IMR-90 (cell line): ENCODE measurements around the gene OR1J4. TPM values are rescaled to one million over a fixed set of nuclear protein-coding genes. Genes with fewer than 3 reads are reported as not detected.

Experiments used
- ATAC-seq: fragments of 200-7000 bp; cut with Tn5 transposase; 2 replicates; pipeline ENCODE4 v1.9.1; 2020; ENCODE audit warnings: low read depth, mild to moderate bottlenecking, moderate library complexity
- BruUV-seq: library from RNA; stranded (reverse); fragments of 400-500 nt; replicated peaks from 2 replicates; lab custom pipeline; 2021; lab: Mats Ljungman, UMichigan
- CTCF ChIA-PET: fragments of 300-600 bp; formaldehyde crosslinking; extraction: SDS; loops from one replicate; lab custom pipeline; 2021; ENCODE audit warnings: antibody characterized with exemption; lab: Yijun Ruan, JAX
- POLR2A ChIA-PET: fragments of 300-600 bp; sonication (Branson Sonifier 250); formaldehyde crosslinking; loops from one replicate; lab custom pipeline; 2022; ENCODE audit warnings: antibody characterized with exemption; ENCODE audit not compliant: unreplicated experiment; lab: Charles Lee
- DNase-seq: peaks from one replicate; pipeline ENCODE4 v3.0.0; 2013
- H2AFZ ChIP-seq: replicated peaks from 2 replicates; pipeline ENCODE3; 2013; ENCODE audit warnings: low read length, mild to moderate bottlenecking; ENCODE audit not compliant: poor library complexity
- H2AK5ac ChIP-seq: 2 replicates; pipeline ENCODE4 v1.6.1; 2013; ENCODE audit warnings: low read depth, low read length, inconsistent platforms
- H2AK9ac ChIP-seq: replicated peaks from 2 replicates; pipeline ENCODE3; 2013; ENCODE audit warnings: mild to moderate bottlenecking, low read depth, low read length, moderate library complexity; ENCODE audit not compliant: poor library complexity
- H2BK120ac ChIP-seq: 2 replicates; pipeline ENCODE4 v1.6.1; 2013; ENCODE audit warnings: low read depth, low read length, inconsistent platforms
- H2BK15ac ChIP-seq: 3 replicates; pipeline ENCODE4 v1.6.1; 2013; ENCODE audit warnings: low read depth, low read length, inconsistent platforms
- H2BK20ac ChIP-seq: 2 replicates; pipeline ENCODE4 v1.6.1; 2013; ENCODE audit warnings: low read depth, mild to moderate bottlenecking, inconsistent platforms, low read length, moderate library complexity
- H2BK5ac ChIP-seq: 2 replicates; pipeline ENCODE4 v1.6.1; 2013; ENCODE audit warnings: mild to moderate bottlenecking, low read depth, low read length, inconsistent platforms; ENCODE audit not compliant: poor library complexity, severe bottlenecking
- H3K14ac ChIP-seq: replicated peaks from 2 replicates; pipeline ENCODE4 v1.6.1; 2013; ENCODE audit warnings: low read depth, low read length, inconsistent platforms
- H3K18ac ChIP-seq: 2 replicates; pipeline ENCODE4 v1.6.1; 2013; ENCODE audit warnings: low read depth, low read length, control low read depth
- H3K23ac ChIP-seq: 2 replicates; pipeline ENCODE4 v1.6.1; 2013; ENCODE audit warnings: low read depth, low read length, inconsistent platforms
- H3K27ac ChIP-seq: 2 replicates; pipeline ENCODE4 v1.5.1; 2013; ENCODE audit warnings: mild to moderate bottlenecking, control low read depth, low read length; ENCODE audit not compliant: insufficient read depth
- H3K27me3 ChIP-seq: 2 replicates; pipeline ENCODE4 v1.6.1; 2013; ENCODE audit warnings: low read length; ENCODE audit not compliant: control insufficient read depth, insufficient read depth
- H3K36me3 ChIP-seq: 2 replicates; pipeline ENCODE4 v1.6.1; 2013; ENCODE audit warnings: low read length, mixed read lengths; ENCODE audit not compliant: control insufficient read depth, insufficient read depth
- H3K4ac ChIP-seq: 2 replicates; pipeline ENCODE4 v1.6.1; 2013; ENCODE audit warnings: low read depth, low read length, inconsistent platforms
- H3K4me1 ChIP-seq: 2 replicates; pipeline ENCODE4 v1.6.1; 2013; ENCODE audit warnings: low read length, mixed read lengths; ENCODE audit not compliant: control insufficient read depth, insufficient read depth
- H3K4me2 ChIP-seq: 2 replicates; pipeline ENCODE4 v1.6.1; 2013; ENCODE audit warnings: low read depth, mild to moderate bottlenecking, control low read depth, low read length, moderate library complexity
- H3K4me3 ChIP-seq: 2 replicates; pipeline ENCODE4 v1.5.1; 2013; ENCODE audit warnings: low read depth, mild to moderate bottlenecking, control low read depth, low read length, moderate library complexity; ENCODE audit not compliant: insufficient read depth
- H3K56ac ChIP-seq: 2 replicates; pipeline ENCODE4 v1.6.1; 2013; ENCODE audit warnings: low read length, inconsistent platforms; ENCODE audit not compliant: insufficient read depth; ENCODE audit errors: extremely low read depth
- H3K79me1 ChIP-seq, 2 experiments: 2 replicates each; pipeline ENCODE4 v1.6.1; 2013; ENCODE audit warnings: low read length in 2 of 2, inconsistent platforms in 1 of 2, low read depth in 1 of 2
- H3K9ac ChIP-seq: 2 replicates; pipeline ENCODE4 v1.6.1; 2013; ENCODE audit warnings: low read depth, low read length, control low read depth
- H3K9me1 ChIP-seq: 2 replicates; pipeline ENCODE4 v1.6.1; 2013; ENCODE audit warnings: low read length, inconsistent platforms; ENCODE audit not compliant: insufficient read depth
- H3K9me3 ChIP-seq: 2 replicates; pipeline ENCODE4 v1.6.1; 2013; ENCODE audit warnings: low read length; ENCODE audit not compliant: control insufficient read depth, insufficient read depth
- H4K20me1 ChIP-seq: 2 replicates; pipeline ENCODE4 v1.6.1; 2013; ENCODE audit warnings: low read length, inconsistent platforms; ENCODE audit not compliant: insufficient read depth
- H4K5ac ChIP-seq: 2 replicates; pipeline ENCODE4 v1.6.1; 2013; ENCODE audit warnings: mild to moderate bottlenecking, low read depth, low read length, control low read depth
- H4K8ac ChIP-seq, 2 experiments: 2 replicates each; pipeline ENCODE4 v1.6.1; 2013; ENCODE audit warnings: low read depth in 2 of 2, low read length in 2 of 2, control low read depth in 1 of 2, inconsistent platforms in 1 of 2
- H4K91ac ChIP-seq: 2 replicates; pipeline ENCODE4 v1.6.1; 2013; ENCODE audit warnings: low read depth, low read length, inconsistent platforms; ENCODE audit not compliant: insufficient read depth
- BHLHE40 ChIP-seq: fragments of 150-350 bp; IDR thresholded peaks from 2 replicates; pipeline ENCODE4 v1.6.1; 2016; ENCODE audit warnings: mild to moderate bottlenecking, low read depth, low read length
- CEBPB ChIP-seq: IDR thresholded peaks from 2 replicates; pipeline ENCODE4 v1.6.1; 2012; ENCODE audit warnings: low read depth, low read length, improper control_type of control experiment
- CHD1 ChIP-seq: IDR thresholded peaks from 2 replicates; pipeline ENCODE4 v1.6.1; 2012; ENCODE audit warnings: low read depth, low read length, improper control_type of control experiment
- FOS ChIP-seq: fragments of 150-350 bp; IDR thresholded peaks from 2 replicates; pipeline ENCODE4 v1.6.1; 2016; ENCODE audit warnings: low read depth, low read length
- MAFK ChIP-seq: IDR thresholded peaks from 2 replicates; pipeline ENCODE4 v1.6.1; 2012; ENCODE audit warnings: low read depth, low read length, improper control_type of control experiment
- MAZ ChIP-seq: IDR thresholded peaks from 2 replicates; pipeline ENCODE4 v1.6.1; 2012; ENCODE audit warnings: low read depth, mild to moderate bottlenecking, low read length, improper control_type of control experiment, moderate library complexity, borderline replicate concordance
- MXI1 ChIP-seq: IDR thresholded peaks from 2 replicates; pipeline ENCODE4 v1.6.1; 2012; ENCODE audit warnings: low read depth, mild to moderate bottlenecking, low read length, moderate library complexity, borderline replicate concordance
- NFE2L2 ChIP-seq: fragments of 150-350 bp; IDR thresholded peaks from 2 replicates; pipeline ENCODE4 v1.6.1; 2016; ENCODE audit warnings: low read depth, mild to moderate bottlenecking, low read length
- POLR2A ChIP-seq: IDR thresholded peaks from 2 replicates; pipeline ENCODE4 v1.6.1; 2012; ENCODE audit warnings: mild to moderate bottlenecking, low read depth, low read length
- RAD21 ChIP-seq: IDR thresholded peaks from 2 replicates; pipeline ENCODE4 v1.6.1; 2012; ENCODE audit warnings: low read length, improper control_type of control experiment
- RCOR1 ChIP-seq: IDR thresholded peaks from 2 replicates; pipeline ENCODE4 v1.6.1; 2012; ENCODE audit warnings: mild to moderate bottlenecking, low read length, improper control_type of control experiment; ENCODE audit not compliant: insufficient replicate concordance
- RFX5 ChIP-seq: IDR thresholded peaks from 2 replicates; pipeline ENCODE4 v1.8.0; 2012; ENCODE audit warnings: low read depth, mild to moderate bottlenecking, low read length, moderate library complexity
- SMC3 ChIP-seq: fragments of 150-350 bp; IDR thresholded peaks from 2 replicates; pipeline ENCODE4 v1.6.1; 2016; ENCODE audit warnings: low read depth, mild to moderate bottlenecking, antibody characterized with exemption, low read length, moderate library complexity
- WGBS, 2 experiments: methylation state at CpG; one replicate each; pipeline versions ENCODE4 v1.1.5 to v1.1.7; 2013; ENCODE audit warnings: missing lambda C conversion rate in 2 of 2; ENCODE audit not compliant: insufficient read length in 1 of 2; ENCODE audit errors: extremely low coverage in 2 of 2; 5-methylcytosine and 5-hydroxymethylcytosine counted together
- dilution Hi-C: fragments of 300-500 bp; cut with HindIII; formaldehyde crosslinking; loops from one replicate; pipeline ENCODE4 v1.14.3; 2018; ENCODE audit warnings: low sequenced_read_pairs; ENCODE audit not compliant: unreplicated experiment
- in situ Hi-C: fragments of 300-500 bp; cut with MboI; formaldehyde crosslinking; loops from 3 replicates; pipeline ENCODE4 v1.14.3; 2019; ENCODE audit warnings: low sequenced_read_pairs, inconsistent platforms, mixed read lengths
- intact Hi-C: fragments of 100-400 bp; cut with micrococcal nuclease; formaldehyde crosslinking; loops from 2 replicates; pipeline ENCODE4 v1.10.0; 2022
- polyA plus RNA-seq, 3 experiments: library from polyadenylated mRNA; depleted of rRNA; stranded (reverse); fragments of >200 nt; gene quantifications; 2 replicates each; pipeline ENCODE4 v1.2.3, GENCODE V29; 2012; ENCODE audit warnings: low replicate concordance in 1 of 3
- total RNA-seq: library from RNA; depleted of rRNA; stranded (reverse); fragments of >200 nt; gene quantifications from 2 replicates; pipeline ENCODE4 v1.2.3, GENCODE V29; 2012
- TF ChIP-seq, protein P1 (sequence below): conservative IDR thresholded peaks from 2 replicates; pipeline ENCODE4 v1.5.1; 2012; ENCODE audit warnings: mild to moderate bottlenecking, low read depth, low read length, improper control_type of control experiment
- TF ChIP-seq, protein P2 (sequence below): fragments of 150-350 bp; IDR thresholded peaks from 2 replicates; pipeline ENCODE4 v1.6.1; 2016; ENCODE audit warnings: low read depth, mild to moderate bottlenecking, low read length, moderate library complexity, borderline replicate concordance
- TF ChIP-seq, protein P3 (sequence below): fragments of 150-350 bp; IDR thresholded peaks from 2 replicates; pipeline ENCODE4 v1.6.1; 2017; ENCODE audit warnings: mild to moderate bottlenecking, antibody characterized with exemption, low read length, low read depth

The OR1J4 gene
- total and polyA plus RNA-seq, 2 of the 4 experiments (the other 2 are of a cell fraction) = not detected

DNA sequence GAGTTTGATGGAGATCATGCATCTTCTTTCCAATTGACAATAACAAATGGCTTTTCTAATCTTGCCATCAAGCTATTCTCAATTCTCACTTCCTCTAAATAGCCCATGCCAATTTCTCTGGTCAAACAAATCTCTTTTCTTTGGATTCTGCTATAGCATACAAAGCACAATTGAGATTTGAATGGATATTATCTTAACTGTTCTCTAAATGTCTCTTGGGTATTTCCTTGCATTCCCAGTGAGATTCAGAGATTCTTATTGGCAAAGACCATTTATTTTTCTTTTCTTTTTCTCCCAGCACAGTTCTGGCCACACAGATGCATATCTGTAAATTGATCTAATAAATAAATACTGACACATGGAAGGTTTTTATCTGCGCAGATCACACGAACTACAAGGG is 33.9 kb downstream of the OR1J4 start, which contains the start of gene OR1N2:
Gene OR1N2, plus strand, starts transcription at position 301 of the 400 bp plus-strand sequence. CDS start 100 bp downstream, outside the sequence.
- no CpG with 5 or more reads among the region's 2 CpGs for WGBS, 2 experiments
- Histone ChIP-seq H3K14ac (no peak within 1 kb of the TSS), H3K4me2 (no peak within 1 kb of the TSS), H3K36me3 (no peaks in the 10 kb centered on the region), H2BK120ac (no peak within 1 kb of the TSS), H3K9ac (no peak within 1 kb of the TSS), H4K8ac (no peak within 1 kb of the TSS), H3K56ac (no peak within 1 kb of the TSS), H3K9me1 (no peaks in the 10 kb centered on the region), H3K23ac (no peak within 1 kb of the TSS), H2BK5ac (no peak within 1 kb of the TSS), H4K91ac (no peak within 1 kb of the TSS), H3K9me3 (no peaks in the 10 kb centered on the region), H3K4ac (no peak within 1 kb of the TSS), H3K18ac (no peak within 1 kb of the TSS), H2BK15ac (no peak within 1 kb of the TSS), H3K27me3 (peaks cover 10% of the 10 kb centered on the region), H4K5ac (no peak within 1 kb of the TSS), H3K4me3 (no peak within 1 kb of the TSS), H2AK5ac (no peak within 1 kb of the TSS), H3K79me1 (no peaks in the 10 kb centered on the region), H2BK20ac (no peak within 1 kb of the TSS), H3K27ac (no peak within 1 kb of the TSS), H4K20me1 (no peaks in the 10 kb centered on the region), H3K4me1 (no peaks in the 10 kb centered on the region), H2AFZ (no peak within 1 kb of the TSS), H2AK9ac (no peak within 1 kb of the TSS)
- intact Hi-C loops (no loop called here), in situ Hi-C loops (no loop called here), dilution Hi-C loops (no loop called here)
- BruUV-seq = no TSS peak
- no peak for ATAC-seq
- DNase-seq = no peak
- TF ChIP-seq, protein P1, sequence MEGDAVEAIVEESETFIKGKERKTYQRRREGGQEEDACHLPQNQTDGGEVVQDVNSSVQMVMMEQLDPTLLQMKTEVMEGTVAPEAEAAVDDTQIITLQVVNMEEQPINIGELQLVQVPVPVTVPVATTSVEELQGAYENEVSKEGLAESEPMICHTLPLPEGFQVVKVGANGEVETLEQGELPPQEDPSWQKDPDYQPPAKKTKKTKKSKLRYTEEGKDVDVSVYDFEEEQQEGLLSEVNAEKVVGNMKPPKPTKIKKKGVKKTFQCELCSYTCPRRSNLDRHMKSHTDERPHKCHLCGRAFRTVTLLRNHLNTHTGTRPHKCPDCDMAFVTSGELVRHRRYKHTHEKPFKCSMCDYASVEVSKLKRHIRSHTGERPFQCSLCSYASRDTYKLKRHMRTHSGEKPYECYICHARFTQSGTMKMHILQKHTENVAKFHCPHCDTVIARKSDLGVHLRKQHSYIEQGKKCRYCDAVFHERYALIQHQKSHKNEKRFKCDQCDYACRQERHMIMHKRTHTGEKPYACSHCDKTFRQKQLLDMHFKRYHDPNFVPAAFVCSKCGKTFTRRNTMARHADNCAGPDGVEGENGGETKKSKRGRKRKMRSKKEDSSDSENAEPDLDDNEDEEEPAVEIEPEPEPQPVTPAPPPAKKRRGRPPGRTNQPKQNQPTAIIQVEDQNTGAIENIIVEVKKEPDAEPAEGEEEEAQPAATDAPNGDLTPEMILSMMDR = no peak
- TF ChIP-seq MAFK (no peak), MAZ (no peak), RFX5 (no peak), MXI1 (no peak), SMC3 (no peak), CHD1 (no peak), CEBPB (no peak), NFE2L2 (no peak), RAD21 (no peak), POLR2A (no peak), BHLHE40 (no peak), RCOR1 (no peak), FOS (no peak)
- TF ChIP-seq, protein P2, sequence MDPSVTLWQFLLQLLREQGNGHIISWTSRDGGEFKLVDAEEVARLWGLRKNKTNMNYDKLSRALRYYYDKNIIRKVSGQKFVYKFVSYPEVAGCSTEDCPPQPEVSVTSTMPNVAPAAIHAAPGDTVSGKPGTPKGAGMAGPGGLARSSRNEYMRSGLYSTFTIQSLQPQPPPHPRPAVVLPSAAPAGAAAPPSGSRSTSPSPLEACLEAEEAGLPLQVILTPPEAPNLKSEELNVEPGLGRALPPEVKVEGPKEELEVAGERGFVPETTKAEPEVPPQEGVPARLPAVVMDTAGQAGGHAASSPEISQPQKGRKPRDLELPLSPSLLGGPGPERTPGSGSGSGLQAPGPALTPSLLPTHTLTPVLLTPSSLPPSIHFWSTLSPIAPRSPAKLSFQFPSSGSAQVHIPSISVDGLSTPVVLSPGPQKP = no peak
- TF ChIP-seq, protein P3, sequence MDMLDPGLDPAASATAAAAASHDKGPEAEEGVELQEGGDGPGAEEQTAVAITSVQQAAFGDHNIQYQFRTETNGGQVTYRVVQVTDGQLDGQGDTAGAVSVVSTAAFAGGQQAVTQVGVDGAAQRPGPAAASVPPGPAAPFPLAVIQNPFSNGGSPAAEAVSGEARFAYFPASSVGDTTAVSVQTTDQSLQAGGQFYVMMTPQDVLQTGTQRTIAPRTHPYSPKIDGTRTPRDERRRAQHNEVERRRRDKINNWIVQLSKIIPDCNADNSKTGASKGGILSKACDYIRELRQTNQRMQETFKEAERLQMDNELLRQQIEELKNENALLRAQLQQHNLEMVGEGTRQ = no peak
- ChIA-PET CTCF (no interaction called here), POLR2A (no interaction called here)
